Calu3 (cell line): ENCODE data around the gene KRT83. TPM values are rescaled to one million over a fixed set of nuclear protein-coding genes. Genes with fewer than 3 reads are reported as not detected.

Experiments used
- BruUV-seq: library from RNA; stranded (reverse); fragments of 400-500 nt; replicated peaks from 2 replicates; lab custom pipeline; 2021; lab: Mats Ljungman, UMichigan
- CTCF ChIA-PET: fragments of 300-600 bp; sonication (Branson Sonifier 250); formaldehyde crosslinking; loops from one replicate; lab custom pipeline; 2022; ENCODE audit warnings: antibody characterized with exemption; lab: Charles Lee
- DNase-seq: peaks from one replicate; pipeline ENCODE4 v3.0.0; 2022
- H3K27ac Mint-ChIP-seq: one replicate; pipeline ENCODE4 v1.8.0; 2022; ENCODE audit warnings: mixed read lengths; ENCODE audit not compliant: unreplicated experiment
- H3K27me3 Mint-ChIP-seq: one replicate; pipeline ENCODE4 v1.8.0; 2022; ENCODE audit warnings: mixed read lengths; ENCODE audit not compliant: unreplicated experiment
- H3K36me3 Mint-ChIP-seq: one replicate; pipeline ENCODE4 v1.8.0; 2022; ENCODE audit warnings: mild to moderate bottlenecking, moderate library complexity, mixed read lengths; ENCODE audit not compliant: insufficient read depth, unreplicated experiment
- H3K4me1 Mint-ChIP-seq: one replicate; pipeline ENCODE4 v1.8.0; 2022; ENCODE audit warnings: mild to moderate bottlenecking, low read depth, mixed read lengths; ENCODE audit not compliant: unreplicated experiment
- H3K4me3 Mint-ChIP-seq: one replicate; pipeline ENCODE4 v1.8.0; 2022; ENCODE audit warnings: mild to moderate bottlenecking, low read depth, moderate library complexity, mixed read lengths; ENCODE audit not compliant: unreplicated experiment
- H3K9me3 Mint-ChIP-seq: one replicate; pipeline ENCODE4 v1.8.0; 2022; ENCODE audit warnings: low read depth, mixed read lengths; ENCODE audit not compliant: unreplicated experiment
- intact Hi-C: fragments of 100-400 bp; cut with micrococcal nuclease; formaldehyde crosslinking; loops from one replicate; pipeline ENCODE4 v1.10.0; 2022; ENCODE audit not compliant: unreplicated experiment
- total RNA-seq: library from RNA; stranded (reverse); gene quantifications from 2 replicates; pipeline ENCODE4 v1.2.3, GENCODE V29; 2022
- TF ChIP-seq, protein P1 (sequence below): fragments of 200-600 bp; IDR thresholded peaks from one replicate; pipeline ENCODE4 v1.8.0; 2022; ENCODE audit warnings: antibody characterized with exemption; ENCODE audit not compliant: unreplicated experiment

Gene KRT83
- total RNA-seq, 1 experiment from 2014 or later: not detected

DNA sequence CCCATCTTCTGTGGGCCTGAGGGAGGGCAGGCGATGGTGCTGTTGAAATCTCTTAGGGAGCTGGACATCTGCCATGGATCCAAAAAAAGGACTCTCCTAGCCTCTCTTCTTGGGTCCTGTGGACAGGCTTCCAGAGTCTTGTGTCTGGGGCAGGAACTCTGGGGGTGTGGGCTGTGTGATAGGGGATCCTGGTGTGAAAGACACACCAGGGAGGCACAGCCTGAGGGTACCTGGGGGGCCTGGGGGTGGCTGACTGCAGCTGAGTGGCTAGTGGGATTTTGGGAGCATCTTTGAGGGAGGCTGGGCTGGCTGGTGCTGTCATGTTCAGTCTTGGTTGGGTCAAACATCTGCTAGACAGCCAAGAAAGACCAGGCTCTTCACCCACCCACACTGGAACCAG lies 1.8 kb upstream of the KRT83 start:
- CTCF ChIA-PET: interaction anchor here (0.6 kb wide), 1 partner anchor 11 kb away, joined by 4 read pairs; no protein-coding TSS in a partner anchor
- DNase-seq: no peak
- H3K9me3 Mint-ChIP-seq: no peaks in the 10 kb centered on the region
- H3K4me1 Mint-ChIP-seq: peaks cover 22% of the 10 kb centered on the region
- H3K4me3 Mint-ChIP-seq: no peak overlapping the region
- no peak overlapping the region for H3K27ac Mint-ChIP-seq
- TF ChIP-seq, protein P1, sequence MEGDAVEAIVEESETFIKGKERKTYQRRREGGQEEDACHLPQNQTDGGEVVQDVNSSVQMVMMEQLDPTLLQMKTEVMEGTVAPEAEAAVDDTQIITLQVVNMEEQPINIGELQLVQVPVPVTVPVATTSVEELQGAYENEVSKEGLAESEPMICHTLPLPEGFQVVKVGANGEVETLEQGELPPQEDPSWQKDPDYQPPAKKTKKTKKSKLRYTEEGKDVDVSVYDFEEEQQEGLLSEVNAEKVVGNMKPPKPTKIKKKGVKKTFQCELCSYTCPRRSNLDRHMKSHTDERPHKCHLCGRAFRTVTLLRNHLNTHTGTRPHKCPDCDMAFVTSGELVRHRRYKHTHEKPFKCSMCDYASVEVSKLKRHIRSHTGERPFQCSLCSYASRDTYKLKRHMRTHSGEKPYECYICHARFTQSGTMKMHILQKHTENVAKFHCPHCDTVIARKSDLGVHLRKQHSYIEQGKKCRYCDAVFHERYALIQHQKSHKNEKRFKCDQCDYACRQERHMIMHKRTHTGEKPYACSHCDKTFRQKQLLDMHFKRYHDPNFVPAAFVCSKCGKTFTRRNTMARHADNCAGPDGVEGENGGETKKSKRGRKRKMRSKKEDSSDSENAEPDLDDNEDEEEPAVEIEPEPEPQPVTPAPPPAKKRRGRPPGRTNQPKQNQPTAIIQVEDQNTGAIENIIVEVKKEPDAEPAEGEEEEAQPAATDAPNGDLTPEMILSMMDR: no peak
- intact Hi-C loops: loop anchor here (10.0 kb wide), 1 partner anchor 78 kb away; no protein-coding TSS in a partner anchor
- BruUV-seq: no TSS peak
- H3K36me3 Mint-ChIP-seq: no peaks in the 10 kb centered on the region
- H3K27me3 Mint-ChIP-seq: no peaks in the 10 kb centered on the region

DNA sequence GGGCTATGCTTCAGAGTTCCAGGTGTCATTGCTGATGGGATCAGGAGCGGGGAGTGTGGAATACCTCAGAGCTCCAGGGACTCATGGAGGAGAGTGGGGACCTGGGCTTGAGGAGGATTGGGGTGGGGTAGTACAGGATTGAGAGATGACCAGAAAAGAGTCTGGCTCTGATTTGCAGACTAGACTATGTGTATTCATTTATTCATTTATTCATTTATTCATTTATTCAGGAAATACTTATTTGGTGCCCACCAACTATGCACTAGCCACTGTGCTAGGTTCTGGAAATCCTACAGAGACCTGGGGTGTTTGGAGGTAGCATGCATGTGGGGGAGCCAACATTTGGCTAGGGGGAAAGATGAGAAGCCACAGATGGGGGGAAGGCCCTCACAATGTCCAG lies 871 bp upstream of the KRT83 start:
- TF ChIP-seq, protein P1: no peak
- CTCF ChIA-PET: interaction anchor here (0.7 kb wide), 1 partner anchor 44 kb away, joined by 5 read pairs; no protein-coding TSS in a partner anchor
- no peaks in the 10 kb centered on the region for H3K9me3 Mint-ChIP-seq
- intact Hi-C loops: loop anchor here (10.0 kb wide), 1 partner anchor 77 kb away; no protein-coding TSS in a partner anchor
- no peak overlapping the region for H3K27ac Mint-ChIP-seq
- no peak for DNase-seq
- H3K36me3 Mint-ChIP-seq: no peaks in the 10 kb centered on the region
- no peak overlapping the region for H3K4me3 Mint-ChIP-seq
- H3K4me1 Mint-ChIP-seq: peaks cover 12% of the 10 kb centered on the region
- BruUV-seq: no TSS peak
- H3K27me3 Mint-ChIP-seq: no peaks in the 10 kb centered on the region

DNA sequence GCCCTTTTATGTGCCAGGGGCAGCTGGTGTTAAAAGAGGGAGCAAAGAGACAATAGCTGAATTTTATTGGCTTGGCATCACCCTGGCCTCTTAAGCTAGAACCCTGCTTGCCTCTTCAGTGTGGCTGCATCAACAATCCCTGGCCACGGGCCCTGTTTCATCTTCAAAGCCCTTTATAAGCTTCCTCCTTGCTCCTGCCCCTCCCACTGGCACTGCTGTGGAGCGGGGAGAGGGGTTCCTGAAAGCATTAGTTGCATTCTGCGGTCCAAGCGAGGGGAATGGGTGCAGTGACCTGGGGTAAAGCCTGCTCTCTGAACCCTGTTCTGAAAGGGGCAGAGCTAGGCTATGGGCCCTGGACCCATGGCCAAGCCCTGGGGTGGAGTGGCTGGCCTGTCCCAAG lies 220 bp upstream of the KRT83 start:
- TF ChIP-seq, protein P1: no peak
- no peaks in the 10 kb centered on the region for H3K9me3 Mint-ChIP-seq
- H3K4me1 Mint-ChIP-seq: peaks cover 8% of the 10 kb centered on the region
- no TSS peak for BruUV-seq
- no peak overlapping the region for H3K4me3 Mint-ChIP-seq
- intact Hi-C loops: loop anchor here (10.0 kb wide), 1 partner anchor 77 kb away; no protein-coding TSS in a partner anchor
- CTCF ChIA-PET: interaction anchor here (0.7 kb wide), 1 partner anchor 43 kb away, joined by 5 read pairs; no protein-coding TSS in a partner anchor
- H3K36me3 Mint-ChIP-seq: no peaks in the 10 kb centered on the region
- no peak overlapping the region for H3K27ac Mint-ChIP-seq
- no peaks in the 10 kb centered on the region for H3K27me3 Mint-ChIP-seq
- no peak for DNase-seq

DNA sequence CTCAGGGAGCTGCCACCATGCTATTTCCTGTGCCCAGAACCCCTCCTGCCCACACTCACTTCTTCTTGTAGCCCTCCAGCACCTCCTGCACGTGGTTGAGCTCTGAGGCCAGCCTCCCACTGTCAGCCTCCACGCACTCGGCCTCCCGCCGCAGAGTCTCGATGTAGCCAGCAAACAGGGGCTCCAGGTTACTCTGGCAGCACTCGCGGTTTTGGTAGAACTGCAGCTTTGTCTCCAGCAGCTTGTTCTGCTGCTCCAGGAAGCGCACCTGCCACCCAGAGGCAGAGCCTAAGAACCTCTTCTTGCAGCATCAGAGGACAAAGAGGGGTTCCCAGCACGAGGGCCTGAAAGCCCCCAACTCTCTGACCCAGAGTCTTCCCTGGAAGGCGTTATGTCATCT lies 2.1 kb downstream of the KRT83 start:
- Mint-ChIP-seq H3K9me3 (no peaks in the 10 kb centered on the region), H3K27me3 (no peaks in the 10 kb centered on the region), H3K4me3 (no peak overlapping the region), H3K4me1 (peaks cover 8% of the 10 kb centered on the region), H3K36me3 (no peaks in the 10 kb centered on the region), H3K27ac (no peak overlapping the region)
- peak; percentile 37 for DNase-seq
- CTCF ChIA-PET: interaction anchor here (1.5 to 1.8 kb wide), 2 partner anchors 11 to 39 kb away, joined by 5 to 11 read pairs; no protein-coding TSS in a partner anchor
- intact Hi-C loops: no loop called here
- no TSS peak for BruUV-seq
- TF ChIP-seq, protein P1: no peak
